A673 (cell line): ENCODE results near the gene GALK1. TPM values are rescaled to one million over a fixed set of nuclear protein-coding genes. Genes with fewer than 3 reads are reported as not detected.

Source experiments
- BruUV-seq: library from RNA; stranded (reverse); fragments of 400-500 nt; replicated peaks from 2 replicates; lab custom pipeline; 2021; lab: Mats Ljungman, UMichigan
- CTCF ChIA-PET: fragments of 300-600 bp; sonication (Branson Sonifier 250); formaldehyde crosslinking; loops from one replicate; lab custom pipeline; 2022; ENCODE audit warnings: antibody characterized with exemption; lab: Charles Lee
- POLR2A ChIA-PET: fragments of 300-600 bp; sonication (Branson Sonifier 250); formaldehyde crosslinking; loops from one replicate; lab custom pipeline; 2022; ENCODE audit warnings: antibody characterized with exemption; ENCODE audit not compliant: low non-redundant PET; lab: Charles Lee
- DNase-seq: peaks from one replicate; pipeline ENCODE4 v3.0.0-alpha.2; 2015; ENCODE audit warnings: low spot score
- H3K27ac ChIP-seq: fragments of 200-600 bp; sonication (generic); 2 replicates; pipeline ENCODE4 v1.5.1; 2016; ENCODE audit warnings: mixed run types, low read depth, mild to moderate bottlenecking, mixed read lengths, antibody characterized with exemption, low read length; ENCODE audit not compliant: poor library complexity, severe bottlenecking
- H3K27me3 ChIP-seq: fragments of 200-600 bp; sonication (generic); replicated peaks from 2 replicates; pipeline ENCODE4 v1.6.1; 2017; ENCODE audit warnings: mixed run types, low read depth, mild to moderate bottlenecking, mixed read lengths, antibody characterized with exemption, low read length; ENCODE audit not compliant: insufficient read depth, poor library complexity
- H3K36me3 ChIP-seq: fragments of 200-600 bp; sonication (generic); 2 replicates; pipeline ENCODE4 v1.6.1; 2016; ENCODE audit warnings: mixed run types, mild to moderate bottlenecking, mixed read lengths, antibody characterized with exemption, low read length; ENCODE audit not compliant: insufficient read depth, poor library complexity, severe bottlenecking
- H3K4me1 ChIP-seq: fragments of 200-600 bp; sonication (generic); 2 replicates; pipeline ENCODE4 v1.6.1; 2017; ENCODE audit warnings: mixed run types, mild to moderate bottlenecking, mixed read lengths, antibody characterized with exemption, low read length; ENCODE audit not compliant: insufficient read depth, poor library complexity, severe bottlenecking
- H3K4me3 ChIP-seq: fragments of 200-600 bp; sonication (generic); 2 replicates; pipeline ENCODE4 v1.5.1; 2016; ENCODE audit warnings: low read depth, mixed run types, mild to moderate bottlenecking, mixed read lengths, low read length; ENCODE audit not compliant: poor library complexity, severe bottlenecking
- H3K9me3 ChIP-seq: fragments of 200-600 bp; sonication (generic); 2 replicates; pipeline ENCODE4 v1.6.1; 2016; ENCODE audit warnings: mixed run types, low read depth, mild to moderate bottlenecking, mixed read lengths, antibody characterized with exemption, low read length; ENCODE audit not compliant: poor library complexity, severe bottlenecking
- EZH2 ChIP-seq: fragments of 200-600 bp; sonication (generic); IDR thresholded peaks from 2 replicates; pipeline ENCODE4 v1.6.1; 2017; ENCODE audit warnings: borderline replicate concordance, low read depth, mild to moderate bottlenecking, mixed read lengths, antibody characterized with exemption, low read length; ENCODE audit not compliant: poor library complexity, severe bottlenecking
- intact Hi-C: fragments of 100-400 bp; cut with micrococcal nuclease; formaldehyde crosslinking; loops from one replicate; pipeline ENCODE4 v1.10.0; 2022; ENCODE audit not compliant: unreplicated experiment
- total RNA-seq: library from RNA; stranded (reverse); gene quantifications from 2 replicates; pipeline ENCODE4 v1.2.3, GENCODE V29; 2021
- TF ChIP-seq, protein P1 (sequence below): fragments of 300-800, 200-600 bp; sonication (generic); conservative IDR thresholded peaks from 2 replicates; pipeline ENCODE4 v1.5.1; 2017; ENCODE audit warnings: low read depth, mild to moderate bottlenecking, antibody characterized with exemption, low read length, moderate library complexity, mixed read lengths

The GALK1 gene
- total RNA-seq, 1 experiment from 2014 or later = 18.3 TPM

DNA sequence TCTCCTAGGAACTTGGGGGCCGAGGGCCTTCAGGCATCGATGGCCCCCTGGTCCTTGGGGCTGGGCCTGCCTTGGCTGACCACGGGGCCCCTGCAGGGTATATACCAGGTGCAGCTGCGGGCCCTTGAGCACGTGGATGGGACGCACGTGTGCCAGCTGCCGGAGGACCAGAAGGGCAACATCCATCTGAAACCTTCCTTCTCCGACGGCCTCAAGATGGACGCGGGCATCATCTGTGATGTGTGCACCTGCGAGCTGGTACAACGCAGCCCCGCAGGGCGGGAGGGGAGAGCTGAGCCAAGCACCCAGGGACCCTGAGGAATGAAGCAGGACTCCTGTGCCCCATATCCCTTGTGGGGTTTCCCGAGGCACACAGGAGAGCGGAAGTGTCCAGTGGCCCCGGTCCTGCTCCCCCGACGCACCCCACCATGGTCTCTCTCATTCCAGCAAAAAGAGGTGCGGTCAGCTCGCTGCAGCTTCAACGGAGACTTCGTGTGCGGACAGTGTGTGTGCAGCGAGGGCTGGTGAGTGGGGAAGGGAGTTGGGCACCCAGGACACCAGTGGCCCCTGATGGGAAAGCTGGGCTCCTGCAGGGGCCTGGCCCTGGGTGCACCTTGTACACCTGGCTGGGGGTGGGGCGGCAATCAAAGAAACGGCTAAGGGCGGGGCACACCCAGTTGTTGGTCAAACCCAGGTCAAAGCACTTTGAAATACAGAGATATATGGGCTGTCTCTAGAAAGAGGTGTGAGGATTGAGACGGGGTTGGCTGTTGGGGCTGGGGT is 33.1 kb downstream of the GALK1 start:
- H3K36me3 ChIP-seq = no peaks in the 10 kb centered on the region
- CTCF ChIA-PET = no interaction called here
- TF ChIP-seq, protein P1, sequence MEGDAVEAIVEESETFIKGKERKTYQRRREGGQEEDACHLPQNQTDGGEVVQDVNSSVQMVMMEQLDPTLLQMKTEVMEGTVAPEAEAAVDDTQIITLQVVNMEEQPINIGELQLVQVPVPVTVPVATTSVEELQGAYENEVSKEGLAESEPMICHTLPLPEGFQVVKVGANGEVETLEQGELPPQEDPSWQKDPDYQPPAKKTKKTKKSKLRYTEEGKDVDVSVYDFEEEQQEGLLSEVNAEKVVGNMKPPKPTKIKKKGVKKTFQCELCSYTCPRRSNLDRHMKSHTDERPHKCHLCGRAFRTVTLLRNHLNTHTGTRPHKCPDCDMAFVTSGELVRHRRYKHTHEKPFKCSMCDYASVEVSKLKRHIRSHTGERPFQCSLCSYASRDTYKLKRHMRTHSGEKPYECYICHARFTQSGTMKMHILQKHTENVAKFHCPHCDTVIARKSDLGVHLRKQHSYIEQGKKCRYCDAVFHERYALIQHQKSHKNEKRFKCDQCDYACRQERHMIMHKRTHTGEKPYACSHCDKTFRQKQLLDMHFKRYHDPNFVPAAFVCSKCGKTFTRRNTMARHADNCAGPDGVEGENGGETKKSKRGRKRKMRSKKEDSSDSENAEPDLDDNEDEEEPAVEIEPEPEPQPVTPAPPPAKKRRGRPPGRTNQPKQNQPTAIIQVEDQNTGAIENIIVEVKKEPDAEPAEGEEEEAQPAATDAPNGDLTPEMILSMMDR = no peak
- no peak overlapping the region for H3K4me3 ChIP-seq
- no peaks in the 10 kb centered on the region for H3K9me3 ChIP-seq
- H3K4me1 ChIP-seq = no peaks in the 10 kb centered on the region
- intact Hi-C loops = no loop called here
- no peak overlapping the region for H3K27ac ChIP-seq
- no TSS peak for BruUV-seq
- no peaks in the 10 kb centered on the region for H3K27me3 ChIP-seq
- no peak for DNase-seq
- POLR2A ChIA-PET = no interaction called here

DNA sequence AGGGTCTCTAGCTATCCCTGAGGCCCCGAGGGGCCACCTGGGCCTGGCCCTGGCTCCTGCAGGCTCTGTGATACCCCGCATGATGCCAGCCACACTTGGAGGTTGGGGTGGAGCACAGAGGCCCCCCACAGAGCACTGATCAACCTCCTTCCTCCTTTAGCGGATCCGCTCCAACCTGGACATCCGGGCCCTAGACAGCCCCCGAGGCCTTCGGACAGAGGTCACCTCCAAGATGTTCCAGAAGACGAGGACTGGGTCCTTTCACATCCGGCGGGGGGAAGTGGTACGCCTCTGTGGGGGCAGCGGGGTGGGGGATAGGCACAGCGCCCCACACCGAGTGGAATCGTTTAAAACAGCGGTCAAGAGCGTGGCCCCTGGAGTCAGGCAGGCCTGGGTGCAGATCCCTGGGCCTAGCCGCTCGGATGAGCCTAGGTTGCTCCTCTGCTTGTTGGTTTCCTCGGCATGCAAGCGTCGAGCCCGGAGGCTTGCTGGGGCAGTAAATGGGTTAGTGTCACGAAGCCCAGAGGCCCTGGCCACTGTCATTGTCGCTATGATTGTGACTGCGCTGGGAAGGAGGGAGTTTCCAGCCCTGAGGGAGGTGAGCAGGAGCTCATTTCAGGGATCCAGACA is 33.8 kb downstream of the GALK1 start:
- Histone ChIP-seq H3K4me1 (no peaks in the 10 kb centered on the region), H3K4me3 (no peak overlapping the region), H3K27ac (no peak overlapping the region), H3K27me3 (no peaks in the 10 kb centered on the region), H3K9me3 (no peaks in the 10 kb centered on the region), H3K36me3 (no peaks in the 10 kb centered on the region)
- no peak for DNase-seq
- intact Hi-C loops = no loop called here
- POLR2A ChIA-PET = no interaction called here
- TF ChIP-seq, protein P1 = no peak
- TF ChIP-seq EZH2 = no peak
- CTCF ChIA-PET = no interaction called here
- no TSS peak for BruUV-seq

DNA sequence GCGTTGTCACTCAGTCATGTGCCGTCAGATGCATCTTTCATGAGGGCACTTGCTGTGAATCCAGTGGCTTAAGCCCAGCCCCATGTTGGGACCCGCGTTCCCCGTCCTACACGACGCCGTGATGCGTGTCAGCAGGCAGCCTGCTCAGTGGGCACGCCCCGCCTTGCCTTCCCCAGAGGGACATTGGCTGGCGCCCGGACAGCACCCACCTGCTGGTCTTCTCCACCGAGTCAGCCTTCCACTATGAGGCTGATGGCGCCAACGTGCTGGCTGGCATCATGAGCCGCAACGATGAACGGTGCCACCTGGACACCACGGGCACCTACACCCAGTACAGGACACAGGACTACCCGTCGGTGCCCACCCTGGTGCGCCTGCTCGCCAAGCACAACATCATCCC is 34.9 kb downstream of the GALK1 start:
- no peaks in the 10 kb centered on the region for H3K36me3 ChIP-seq
- TF ChIP-seq, protein P1 = no peak
- no peak for TF ChIP-seq EZH2
- H3K9me3 ChIP-seq = no peaks in the 10 kb centered on the region
- intact Hi-C loops = no loop called here
- CTCF ChIA-PET = interaction anchor here (0.5 kb wide), 1 partner anchor 22 kb away, joined by 3 read pairs; no protein-coding TSS in a partner anchor
- H3K4me1 ChIP-seq = no peaks in the 10 kb centered on the region
- no peak for DNase-seq
- H3K27ac ChIP-seq = no peak overlapping the region
- no peaks in the 10 kb centered on the region for H3K27me3 ChIP-seq
- BruUV-seq = no TSS peak
- POLR2A ChIA-PET = no interaction called here
- H3K4me3 ChIP-seq = no peak overlapping the region
